PC-3 (cell line): ENCODE data around the gene TFF3. TPM values are rescaled to one million over a fixed set of nuclear protein-coding genes. Genes with fewer than 3 reads are reported as not detected.

Experiments used
- ATAC-seq: fragments of 200-7000 bp; cut with Tn5 transposase; 2 replicates; pipeline ENCODE4 v1.9.1; 2020; ENCODE audit warnings: mild to moderate bottlenecking, moderate library complexity
- BruUV-seq: library from RNA; stranded (reverse); fragments of 400-500 nt; replicated peaks from 2 replicates; lab custom pipeline; 2021; lab: Mats Ljungman, UMichigan
- CTCF ChIA-PET: fragments of 300-600 bp; sonication (Branson Sonifier 250); formaldehyde crosslinking; loops from one replicate; lab custom pipeline; 2022; ENCODE audit warnings: antibody characterized with exemption; lab: Charles Lee
- POLR2A ChIA-PET: fragments of 300-600 bp; sonication (Branson Sonifier 250); formaldehyde crosslinking; loops from one replicate; lab custom pipeline; 2022; ENCODE audit warnings: antibody characterized with exemption; ENCODE audit not compliant: unreplicated experiment; lab: Charles Lee
- DNase-seq: peaks from one replicate; pipeline ENCODE4 v3.0.0-alpha.2; 2015
- H2AFZ ChIP-seq: fragments of 300-600 bp; sonication (generic); 2 replicates; pipeline ENCODE4 v1.6.0; 2016; ENCODE audit warnings: antibody characterized with exemption, low read length
- H3F3A ChIP-seq: fragments of 300-600 bp; sonication (generic); one replicate; pipeline ENCODE4 v1.6.0; 2017; ENCODE audit warnings: antibody characterized with exemption, low read length, control low read depth, mild to moderate bottlenecking; ENCODE audit not compliant: unreplicated experiment
- H3K27ac ChIP-seq: fragments of 300-600 bp; sonication (generic); 2 replicates; pipeline ENCODE4 v1.5.1; 2016; ENCODE audit warnings: mild to moderate bottlenecking, low read length
- H3K27me3 ChIP-seq: fragments of 300-600 bp; sonication (generic); 2 replicates; pipeline ENCODE4 v1.6.1; 2016; ENCODE audit warnings: low read length, mixed read lengths
- H3K36me3 ChIP-seq: fragments of 300-600 bp; sonication (generic); 2 replicates; pipeline ENCODE4 v1.6.1; 2016; ENCODE audit warnings: low read depth, mixed run types, low read length, mixed read lengths
- H3K4me1 ChIP-seq: fragments of 300-600 bp; sonication (generic); 2 replicates; pipeline ENCODE4 v1.5.1; 2016; ENCODE audit warnings: low read length; ENCODE audit not compliant: insufficient read depth
- H3K4me2 ChIP-seq: fragments of 300-600 bp; sonication (generic); 2 replicates; pipeline ENCODE4 v1.6.0; 2016; ENCODE audit warnings: low read length
- H3K4me3 ChIP-seq: fragments of 300-600 bp; sonication (generic); 2 replicates; pipeline ENCODE4 v1.5.1; 2016; ENCODE audit warnings: mild to moderate bottlenecking, low read length, mixed read lengths
- H3K79me2 ChIP-seq: fragments of 300-600 bp; sonication (generic); 2 replicates; pipeline ENCODE4 v1.6.1; 2017; ENCODE audit warnings: low read length, mixed read lengths
- H3K9ac ChIP-seq: fragments of 300-600 bp; sonication (generic); 2 replicates; pipeline ENCODE4 v1.6.0; 2016; ENCODE audit warnings: mild to moderate bottlenecking, low read length
- H3K9me2 ChIP-seq: fragments of 300-600 bp; sonication (generic); replicated peaks from 2 replicates; pipeline ENCODE4 v1.6.1; 2016; ENCODE audit warnings: mixed run types, low read length, mixed read lengths
- H3K9me3 ChIP-seq: fragments of 300-600 bp; sonication (generic); 2 replicates; pipeline ENCODE4 v1.6.1; 2016; ENCODE audit warnings: low read length, mixed read lengths
- H4K20me1 ChIP-seq: fragments of 300-600 bp; sonication (generic); 2 replicates; pipeline ENCODE4 v1.6.1; 2016; ENCODE audit warnings: low read length, mixed read lengths
- EZH2 ChIP-seq: fragments of 300-600 bp; sonication (generic); IDR thresholded peaks from one replicate; pipeline ENCODE4 v1.6.1; 2017; ENCODE audit warnings: antibody characterized with exemption, mild to moderate bottlenecking, low read length; ENCODE audit not compliant: unreplicated experiment
- EZH2phosphoT487 ChIP-seq: fragments of 300-600 bp; sonication (generic); IDR thresholded peaks from 2 replicates; pipeline ENCODE4 v1.6.1; 2018; ENCODE audit warnings: mild to moderate bottlenecking, antibody characterized with exemption, low read length, borderline replicate concordance
- intact Hi-C: fragments of 100-400 bp; cut with micrococcal nuclease; formaldehyde crosslinking; loops from 2 replicates; pipeline ENCODE4 v1.9.0; 2023
- total RNA-seq: library from RNA; depleted of rRNA; stranded (reverse); fragments of >200 nt; gene quantifications from 2 replicates; pipeline ENCODE4 v1.2.3, GENCODE V29; 2014
- TF ChIP-seq, protein P1 (sequence below): fragments of 300-600 bp; sonication (generic); conservative IDR thresholded peaks from 2 replicates; pipeline ENCODE4 v1.5.1; 2017; ENCODE audit warnings: antibody characterized with exemption, low read depth, mild to moderate bottlenecking, low read length

The TFF3 gene
- total RNA-seq, 1 experiment from 2014 or later: 2.8 TPM

DNA sequence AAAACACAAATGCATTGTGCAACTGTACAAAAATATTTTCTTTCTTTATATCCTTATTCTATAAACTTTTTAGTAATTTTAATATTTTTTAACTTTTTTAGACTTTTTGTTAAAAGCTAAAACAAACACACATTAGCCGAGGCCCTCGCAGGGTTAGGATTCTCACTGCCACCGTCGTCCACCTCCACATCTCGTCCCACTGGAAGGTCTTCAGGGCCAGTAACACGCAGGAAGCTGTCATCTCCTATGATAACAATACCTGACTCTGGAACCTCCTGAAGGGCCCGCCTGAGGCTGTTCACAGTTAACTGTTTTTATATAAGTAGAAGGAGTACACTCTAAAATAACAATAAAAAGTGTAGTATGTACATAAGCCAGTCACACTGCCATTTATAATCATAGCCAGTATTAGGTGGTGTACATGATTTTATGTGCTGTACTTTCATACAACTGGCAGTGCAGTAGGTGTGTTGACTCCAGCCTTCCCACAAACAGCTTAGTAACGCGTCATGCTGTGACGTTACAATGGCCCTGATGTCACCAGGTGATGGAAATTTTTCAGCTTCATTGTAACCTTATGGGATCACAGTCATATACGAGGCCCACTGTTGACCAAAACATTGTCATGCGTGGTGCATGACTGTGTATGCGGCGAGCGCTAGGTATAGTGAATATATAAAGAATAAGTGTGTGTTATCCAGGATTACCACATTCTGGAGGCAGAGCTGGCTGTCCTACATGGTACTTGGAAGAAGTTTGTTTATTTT lies 26.8 kb upstream of the TFF3 start:
- peaks cover 15% of the 10 kb centered on the region for H3K4me1 ChIP-seq
- no peaks in the 10 kb centered on the region for H3F3A ChIP-seq
- no peak for DNase-seq
- H2AFZ ChIP-seq: no peak overlapping the region
- H3K4me2 ChIP-seq: no peak overlapping the region
- POLR2A ChIA-PET: interaction anchor here (0.6 kb wide), 1 partner anchor 15 kb away, joined by 16 read pairs; no protein-coding TSS in a partner anchor
- H3K27ac ChIP-seq: no peak overlapping the region
- no peak overlapping the region for H3K9ac ChIP-seq
- H3K79me2 ChIP-seq: no peaks in the 10 kb centered on the region
- TF ChIP-seq EZH2 (no peak), EZH2phosphoT487 (no peak)
- TF ChIP-seq, protein P1, sequence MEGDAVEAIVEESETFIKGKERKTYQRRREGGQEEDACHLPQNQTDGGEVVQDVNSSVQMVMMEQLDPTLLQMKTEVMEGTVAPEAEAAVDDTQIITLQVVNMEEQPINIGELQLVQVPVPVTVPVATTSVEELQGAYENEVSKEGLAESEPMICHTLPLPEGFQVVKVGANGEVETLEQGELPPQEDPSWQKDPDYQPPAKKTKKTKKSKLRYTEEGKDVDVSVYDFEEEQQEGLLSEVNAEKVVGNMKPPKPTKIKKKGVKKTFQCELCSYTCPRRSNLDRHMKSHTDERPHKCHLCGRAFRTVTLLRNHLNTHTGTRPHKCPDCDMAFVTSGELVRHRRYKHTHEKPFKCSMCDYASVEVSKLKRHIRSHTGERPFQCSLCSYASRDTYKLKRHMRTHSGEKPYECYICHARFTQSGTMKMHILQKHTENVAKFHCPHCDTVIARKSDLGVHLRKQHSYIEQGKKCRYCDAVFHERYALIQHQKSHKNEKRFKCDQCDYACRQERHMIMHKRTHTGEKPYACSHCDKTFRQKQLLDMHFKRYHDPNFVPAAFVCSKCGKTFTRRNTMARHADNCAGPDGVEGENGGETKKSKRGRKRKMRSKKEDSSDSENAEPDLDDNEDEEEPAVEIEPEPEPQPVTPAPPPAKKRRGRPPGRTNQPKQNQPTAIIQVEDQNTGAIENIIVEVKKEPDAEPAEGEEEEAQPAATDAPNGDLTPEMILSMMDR: no peak
- H3K27me3 ChIP-seq: no peaks in the 10 kb centered on the region
- CTCF ChIA-PET: no interaction called here
- H3K36me3 ChIP-seq: no peaks in the 10 kb centered on the region
- BruUV-seq: no TSS peak
- H3K9me3 ChIP-seq: no peaks in the 10 kb centered on the region
- no peaks in the 10 kb centered on the region for H3K9me2 ChIP-seq
- no peak overlapping the region for H3K4me3 ChIP-seq
- ATAC-seq: no peak
- intact Hi-C loops: no loop called here
- no peaks in the 10 kb centered on the region for H4K20me1 ChIP-seq

DNA sequence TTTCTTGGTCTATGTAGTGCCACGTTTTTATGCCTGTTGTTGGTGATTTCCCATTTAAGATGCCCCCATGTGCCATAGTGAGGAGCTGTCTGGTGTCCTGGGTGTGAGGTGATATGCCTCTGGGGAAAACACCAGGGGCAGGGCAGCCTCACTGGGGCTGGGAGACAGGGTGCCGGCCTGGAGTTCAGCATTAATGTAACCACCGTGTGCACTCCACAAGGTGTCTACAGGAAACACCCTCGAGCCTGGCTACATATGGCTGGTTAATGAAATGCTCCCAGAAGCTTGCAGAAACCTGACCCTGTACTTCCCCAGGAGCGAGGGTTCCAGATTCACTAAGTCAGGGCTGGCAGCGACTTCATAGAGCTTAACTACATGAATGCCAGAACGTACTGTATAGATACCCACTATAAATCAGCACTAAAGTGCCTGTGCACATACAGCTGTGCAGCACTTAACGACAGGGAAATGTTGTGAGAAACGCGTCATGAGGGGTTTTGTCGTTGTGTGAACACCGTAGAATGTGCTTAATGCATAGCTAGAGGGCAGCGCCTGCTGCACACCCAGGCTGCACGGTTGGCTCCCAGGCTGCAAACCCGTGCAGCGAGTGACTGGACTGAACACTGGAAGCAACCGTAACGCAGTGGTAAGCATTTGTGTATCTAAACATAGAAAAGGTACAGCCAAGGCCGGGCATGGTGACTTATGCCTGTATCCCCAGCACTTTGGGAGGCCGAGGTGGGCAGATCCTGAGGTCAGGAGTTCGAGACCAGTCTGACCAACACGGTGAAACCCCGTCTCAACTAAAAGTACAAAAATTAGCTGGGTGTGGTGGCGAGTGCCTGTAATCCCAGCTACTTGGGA lies 25.2 kb upstream of the TFF3 start:
- TF ChIP-seq, protein P1: no peak
- TF ChIP-seq EZH2phosphoT487 (no peak), EZH2 (no peak)
- no peak overlapping the region for H3K9ac ChIP-seq
- peaks cover 15% of the 10 kb centered on the region for H3K4me1 ChIP-seq
- H3K9me3 ChIP-seq: no peaks in the 10 kb centered on the region
- no peak overlapping the region for H3K4me3 ChIP-seq
- CTCF ChIA-PET: interaction anchor here (1.2 kb wide), 1 partner anchor 27 kb away, joined by 3 read pairs; no protein-coding TSS in a partner anchor
- BruUV-seq: no TSS peak
- no peak overlapping the region for H2AFZ ChIP-seq
- H3K27me3 ChIP-seq: no peaks in the 10 kb centered on the region
- H3F3A ChIP-seq: no peaks in the 10 kb centered on the region
- H3K9me2 ChIP-seq: no peaks in the 10 kb centered on the region
- no peak for DNase-seq
- no peak overlapping the region for H3K27ac ChIP-seq
- no peak overlapping the region for H3K4me2 ChIP-seq
- no peaks in the 10 kb centered on the region for H4K20me1 ChIP-seq
- intact Hi-C loops: no loop called here
- no peak for ATAC-seq
- H3K36me3 ChIP-seq: no peaks in the 10 kb centered on the region
- POLR2A ChIA-PET: no interaction called here
- H3K79me2 ChIP-seq: no peaks in the 10 kb centered on the region
